Liver (tissue), 3 donors: ENCODE results near the gene SLC16A10.

Experiments
- CTCF ChIP-seq: fragments of 150-350 bp; IDR thresholded peaks from 2 replicates; pipeline ENCODE4 v1.5.1; 2017; ENCODE audit warnings: improper control_type of control experiment, low read depth, low read length; ENCODE audit not compliant: missing input control
- EGR1 ChIP-seq, 2 donors: IDR thresholded peaks; 2 replicates each; pipeline ENCODE4 v1.6.1; 2016 to 2018; ENCODE audit warnings: antibody characterized with exemption in 2 of 2, low read depth in 2 of 2
- FOXA1 ChIP-seq: IDR thresholded peaks from 2 replicates; pipeline ENCODE4 v1.6.1; 2016; ENCODE audit warnings: antibody characterized with exemption
- GABPA ChIP-seq, 2 donors: IDR thresholded peaks in 1 of 2; conservative IDR thresholded peaks in 1 of 2; 2 replicates each; pipeline ENCODE4 v1.6.1; 2016; ENCODE audit warnings: antibody characterized with exemption in 2 of 2, mild to moderate bottlenecking in 1 of 2, moderate library complexity in 1 of 2
- JUND ChIP-seq, 2 donors: IDR thresholded peaks; 2 replicates each; pipeline ENCODE4 v1.6.1; 2016; ENCODE audit warnings: antibody characterized with exemption in 2 of 2
- MAX ChIP-seq: IDR thresholded peaks from 2 replicates; pipeline ENCODE4 v1.6.1; 2016; ENCODE audit warnings: antibody characterized with exemption
- RAD21 ChIP-seq, 2 donors: IDR thresholded peaks; 2 replicates each; pipeline ENCODE4 v1.6.1; 2016; ENCODE audit warnings: antibody characterized with exemption in 2 of 2, mild to moderate bottlenecking in 2 of 2
- RXRA ChIP-seq, 2 donors: IDR thresholded peaks; 2 replicates each; pipeline ENCODE4 v1.6.1; 2017 to 2018; ENCODE audit warnings: antibody characterized with exemption in 2 of 2, mild to moderate bottlenecking in 1 of 2
- SP1 ChIP-seq: IDR thresholded peaks from 2 replicates; pipeline ENCODE4 v1.6.1; 2018; ENCODE audit warnings: antibody characterized with exemption, mild to moderate bottlenecking
- TAF1 ChIP-seq: conservative IDR thresholded peaks from 2 replicates; pipeline ENCODE4 v1.6.1; 2016; ENCODE audit warnings: antibody characterized with exemption, mild to moderate bottlenecking
- YY1 ChIP-seq: IDR thresholded peaks from 2 replicates; pipeline ENCODE4 v1.6.1; 2016; ENCODE audit warnings: antibody characterized with exemption, mild to moderate bottlenecking
- ZBTB33 ChIP-seq: IDR thresholded peaks from 2 replicates; pipeline ENCODE4 v1.6.1; 2016; ENCODE audit warnings: antibody characterized with exemption
- TF ChIP-seq, protein P1 (sequence below): IDR thresholded peaks from 2 replicates; pipeline ENCODE4 v1.6.1; 2016; ENCODE audit warnings: antibody characterized with exemption, mild to moderate bottlenecking
- TF ChIP-seq, protein P2 (sequence below): IDR thresholded peaks from 2 replicates; pipeline ENCODE4 v1.6.1; 2016; ENCODE audit warnings: antibody characterized with exemption
- donor health status: healthy.
- donor health status: healthy.

DNA sequence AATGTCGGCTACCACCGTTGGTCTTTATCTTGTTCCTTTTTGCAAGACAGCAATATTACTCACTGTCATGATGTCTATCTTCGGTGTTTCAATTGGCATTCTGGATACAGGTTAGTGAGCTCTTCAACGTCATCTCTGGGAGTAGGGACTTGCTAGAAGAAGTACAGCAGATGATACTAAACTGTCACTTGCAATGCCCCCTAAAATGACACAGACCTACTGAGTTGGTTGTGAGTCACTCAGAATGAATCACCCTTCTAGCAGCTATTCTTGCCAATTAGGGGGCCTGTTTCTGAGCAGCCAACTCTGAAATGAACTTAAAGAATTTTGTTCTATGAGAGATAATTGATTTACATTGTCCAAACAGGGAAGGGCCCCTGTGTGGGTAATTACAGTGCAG is 176.5 kb downstream of the SLC16A10 start:
- TF ChIP-seq TAF1 (no peak), JUND (IDR thresholded peaks at IDR 0.05) (no peak), SP1 (no peak), CTCF (no peak), MAX (no peak), ZBTB33 (no peak), EGR1 (IDR thresholded peaks at IDR 0.05; ENCODE audit: low read depth in 2 of 2) (no peak), RAD21 (IDR thresholded peaks at IDR 0.05) (no peak), RXRA (IDR thresholded peaks at IDR 0.05) (no peak), YY1 (no peak), FOXA1 (no peak), GABPA (IDR thresholded peaks at IDR 0.05 in 1 of 2, conservative IDR thresholded peaks at IDR 0.05 in 1 of 2) (no peak)
- TF ChIP-seq, protein P1, sequence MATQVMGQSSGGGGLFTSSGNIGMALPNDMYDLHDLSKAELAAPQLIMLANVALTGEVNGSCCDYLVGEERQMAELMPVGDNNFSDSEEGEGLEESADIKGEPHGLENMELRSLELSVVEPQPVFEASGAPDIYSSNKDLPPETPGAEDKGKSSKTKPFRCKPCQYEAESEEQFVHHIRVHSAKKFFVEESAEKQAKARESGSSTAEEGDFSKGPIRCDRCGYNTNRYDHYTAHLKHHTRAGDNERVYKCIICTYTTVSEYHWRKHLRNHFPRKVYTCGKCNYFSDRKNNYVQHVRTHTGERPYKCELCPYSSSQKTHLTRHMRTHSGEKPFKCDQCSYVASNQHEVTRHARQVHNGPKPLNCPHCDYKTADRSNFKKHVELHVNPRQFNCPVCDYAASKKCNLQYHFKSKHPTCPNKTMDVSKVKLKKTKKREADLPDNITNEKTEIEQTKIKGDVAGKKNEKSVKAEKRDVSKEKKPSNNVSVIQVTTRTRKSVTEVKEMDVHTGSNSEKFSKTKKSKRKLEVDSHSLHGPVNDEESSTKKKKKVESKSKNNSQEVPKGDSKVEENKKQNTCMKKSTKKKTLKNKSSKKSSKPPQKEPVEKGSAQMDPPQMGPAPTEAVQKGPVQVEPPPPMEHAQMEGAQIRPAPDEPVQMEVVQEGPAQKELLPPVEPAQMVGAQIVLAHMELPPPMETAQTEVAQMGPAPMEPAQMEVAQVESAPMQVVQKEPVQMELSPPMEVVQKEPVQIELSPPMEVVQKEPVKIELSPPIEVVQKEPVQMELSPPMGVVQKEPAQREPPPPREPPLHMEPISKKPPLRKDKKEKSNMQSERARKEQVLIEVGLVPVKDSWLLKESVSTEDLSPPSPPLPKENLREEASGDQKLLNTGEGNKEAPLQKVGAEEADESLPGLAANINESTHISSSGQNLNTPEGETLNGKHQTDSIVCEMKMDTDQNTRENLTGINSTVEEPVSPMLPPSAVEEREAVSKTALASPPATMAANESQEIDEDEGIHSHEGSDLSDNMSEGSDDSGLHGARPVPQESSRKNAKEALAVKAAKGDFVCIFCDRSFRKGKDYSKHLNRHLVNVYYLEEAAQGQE, result no peak
- TF ChIP-seq, protein P2, sequence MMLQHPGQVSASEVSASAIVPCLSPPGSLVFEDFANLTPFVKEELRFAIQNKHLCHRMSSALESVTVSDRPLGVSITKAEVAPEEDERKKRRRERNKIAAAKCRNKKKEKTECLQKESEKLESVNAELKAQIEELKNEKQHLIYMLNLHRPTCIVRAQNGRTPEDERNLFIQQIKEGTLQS, result no peak
